A549 (cell line): ENCODE data around the gene TMEM191C.

Experiments
- KDM1A ChIP-seq: fragments of 200-600 bp; sonication (generic); IDR thresholded peaks from 2 replicates; pipeline ENCODE4 v1.6.1; 2016; ENCODE audit warnings: low read depth, mild to moderate bottlenecking
- MYC ChIP-seq: IDR thresholded peaks from 2 replicates; pipeline ENCODE4 v1.6.1; 2012; ENCODE audit warnings: mild to moderate bottlenecking, inconsistent platforms, low read length, improper control_type of control experiment, borderline replicate concordance
- POLR2A ChIP-seq: IDR thresholded peaks from 2 replicates; pipeline ENCODE4 v1.6.1; 2012; ENCODE audit warnings: mild to moderate bottlenecking, low read length
- RAD21 ChIP-seq, 2 experiments: fragments of >200 bp in 1 of 2; sonication (Bioruptor Twin) in 1 of 2; formaldehyde crosslinking in 1 of 2; IDR thresholded peaks in 1 of 2; conservative IDR thresholded peaks in 1 of 2; 2 replicates in 1 of 2; 3 replicates in 1 of 2; pipeline ENCODE4 v1.6.1; 2012 to 2018; ENCODE audit warnings: inconsistent platforms in 1 of 2
- TF ChIP-seq, protein P1 (sequence below): fragments of >200 bp; sonication (Bioruptor Twin); formaldehyde crosslinking; IDR thresholded peaks from 3 replicates; pipeline ENCODE4 v1.5.1; 2016
- TF ChIP-seq, protein P2 (sequence below): IDR thresholded peaks from 2 replicates; pipeline ENCODE4 v1.6.1; 2012

DNA sequence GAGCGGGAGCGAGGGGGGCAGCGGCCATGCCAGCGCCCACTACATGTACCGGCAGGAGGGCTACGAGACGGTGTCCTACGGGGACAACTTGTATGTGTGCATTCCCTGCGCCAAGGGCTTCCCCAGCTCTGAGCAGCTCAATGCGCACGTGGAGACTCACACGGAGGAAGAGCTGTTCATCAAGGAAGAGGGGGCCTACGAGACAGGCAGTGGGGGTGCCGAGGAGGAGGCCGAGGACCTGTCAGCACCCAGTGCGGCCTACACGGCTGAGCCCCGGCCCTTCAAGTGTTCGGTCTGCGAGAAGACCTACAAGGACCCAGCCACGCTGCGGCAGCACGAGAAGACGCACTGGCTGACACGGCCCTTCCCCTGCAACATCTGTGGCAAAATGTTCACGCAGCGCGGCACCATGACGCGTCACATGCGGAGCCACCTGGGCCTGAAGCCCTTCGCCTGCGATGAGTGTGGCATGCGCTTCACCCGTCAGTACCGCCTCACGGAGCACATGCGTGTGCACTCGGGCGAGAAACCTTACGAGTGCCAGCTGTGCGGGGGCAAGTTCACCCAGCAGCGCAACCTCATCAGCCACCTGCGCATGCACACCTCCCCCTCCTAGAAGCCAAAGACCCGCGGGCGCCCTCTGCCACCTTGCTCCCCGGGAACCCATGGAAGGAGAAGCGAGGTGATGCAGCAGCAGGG lies 20.9 kb upstream of the TMEM191C start:
- TF ChIP-seq, protein P1, sequence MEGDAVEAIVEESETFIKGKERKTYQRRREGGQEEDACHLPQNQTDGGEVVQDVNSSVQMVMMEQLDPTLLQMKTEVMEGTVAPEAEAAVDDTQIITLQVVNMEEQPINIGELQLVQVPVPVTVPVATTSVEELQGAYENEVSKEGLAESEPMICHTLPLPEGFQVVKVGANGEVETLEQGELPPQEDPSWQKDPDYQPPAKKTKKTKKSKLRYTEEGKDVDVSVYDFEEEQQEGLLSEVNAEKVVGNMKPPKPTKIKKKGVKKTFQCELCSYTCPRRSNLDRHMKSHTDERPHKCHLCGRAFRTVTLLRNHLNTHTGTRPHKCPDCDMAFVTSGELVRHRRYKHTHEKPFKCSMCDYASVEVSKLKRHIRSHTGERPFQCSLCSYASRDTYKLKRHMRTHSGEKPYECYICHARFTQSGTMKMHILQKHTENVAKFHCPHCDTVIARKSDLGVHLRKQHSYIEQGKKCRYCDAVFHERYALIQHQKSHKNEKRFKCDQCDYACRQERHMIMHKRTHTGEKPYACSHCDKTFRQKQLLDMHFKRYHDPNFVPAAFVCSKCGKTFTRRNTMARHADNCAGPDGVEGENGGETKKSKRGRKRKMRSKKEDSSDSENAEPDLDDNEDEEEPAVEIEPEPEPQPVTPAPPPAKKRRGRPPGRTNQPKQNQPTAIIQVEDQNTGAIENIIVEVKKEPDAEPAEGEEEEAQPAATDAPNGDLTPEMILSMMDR, result no peak
- TF ChIP-seq MYC (no peak), POLR2A (no peak), RAD21 (conservative IDR thresholded peaks at IDR 0.05 in 1 of 2, IDR thresholded peaks at IDR 0.05 in 1 of 2) (no peak), KDM1A (no peak)
- TF ChIP-seq, protein P2, sequence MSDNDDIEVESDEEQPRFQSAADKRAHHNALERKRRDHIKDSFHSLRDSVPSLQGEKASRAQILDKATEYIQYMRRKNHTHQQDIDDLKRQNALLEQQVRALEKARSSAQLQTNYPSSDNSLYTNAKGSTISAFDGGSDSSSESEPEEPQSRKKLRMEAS, result no peak
